ENCODE data around the gene DIO1. TPM values are rescaled to one million over a fixed set of nuclear protein-coding genes. Genes with fewer than 3 reads are reported as not detected.

Gene DIO1
- total RNA-seq, 4 donors from 2014 or later = not detected

- no peak for DNase-seq (ENCODE audit: extremely low spot score)
- TF ChIP-seq POLR2A (IDR thresholded peaks at IDR 0.05; ENCODE audit: low read depth) = no peak
- TF ChIP-seq EP300 (IDR thresholded peaks at IDR 0.05) = no peak
- no peak for TF ChIP-seq CTCF (IDR thresholded peaks at IDR 0.05)
- TF ChIP-seq POLR2AphosphoS5 (IDR thresholded peaks at IDR 0.05) = no peak
- H3K4me3 ChIP-seq = no peak overlapping the region
- no peaks in the 10 kb centered on the region for H3K9me3 ChIP-seq
- over 99% methylated on average over 4 of the region's 4 CpGs for whole genome bisulfite sequencing
- no peaks in the 10 kb centered on the region for H3K4me1 ChIP-seq
- no peaks in the 10 kb centered on the region for H3K27me3 ChIP-seq
- peaks cover 0 to 25% (median 18%) of the 10 kb centered on the region in 4 donors for H3K36me3 ChIP-seq
- H3K27ac ChIP-seq (replicated peaks in 1 of 4) = no peak overlapping the region
- intact Hi-C loops (cut with DNase I) = no loop called here
These were observed 17.5 kb downstream of the DIO1 start for GRCh38 chr1:53911442-53911841.

- peak; percentile 26 for DNase-seq (ENCODE audit: extremely low spot score)
- H3K27ac ChIP-seq (replicated peaks in 1 of 4) = no peak overlapping the region
- H3K4me1 ChIP-seq = no peaks in the 10 kb centered on the region
- TF ChIP-seq EP300 (IDR thresholded peaks at IDR 0.05) = no peak
- no peak for TF ChIP-seq CTCF (IDR thresholded peaks at IDR 0.05)
- TF ChIP-seq POLR2AphosphoS5 (IDR thresholded peaks at IDR 0.05) = no peak
- TF ChIP-seq POLR2A (IDR thresholded peaks at IDR 0.05; ENCODE audit: low read depth) = no peak
- peaks cover 3 to 30% (median 20%) of the 10 kb centered on the region in 4 donors for H3K36me3 ChIP-seq
- whole genome bisulfite sequencing = 89% methylated on average over 5 of the region's 5 CpGs
- H3K27me3 ChIP-seq = no peaks in the 10 kb centered on the region
- H3K4me3 ChIP-seq = no peak overlapping the region
- intact Hi-C loops (cut with DNase I) = no loop called here
- H3K9me3 ChIP-seq = no peaks in the 10 kb centered on the region
These were observed 19.5 kb downstream of the DIO1 start for GRCh38 chr1:53913352-53914033.

- Histone ChIP-seq H3K36me3 (peaks cover 8 to 42% (median 32%) of the 10 kb centered on the region in 4 donors), H3K27ac (replicated peaks in 1 of 4) (no peak overlapping the region), H3K9me3 (no peaks in the 10 kb centered on the region), H3K4me3 (no peak overlapping the region), H3K27me3 (no peaks in the 10 kb centered on the region), H3K4me1 (peaks cover 0 to 10% (median 2%) of the 10 kb centered on the region in 4 donors)
- TF ChIP-seq CTCF (IDR thresholded peaks at IDR 0.05) (no peak), POLR2A (IDR thresholded peaks at IDR 0.05; ENCODE audit: low read depth) (no peak), POLR2AphosphoS5 (IDR thresholded peaks at IDR 0.05) (no peak), EP300 (IDR thresholded peaks at IDR 0.05) (no peak)
- 94% methylated on average over 5 of the region's 5 CpGs for WGBS
- intact Hi-C loops (cut with DNase I) = no loop called here
- no peak for DNase-seq (ENCODE audit: extremely low spot score)
These were observed 24.4 kb downstream of the DIO1 start for GRCh38 chr1:53918343-53918742.

GRCh38 chr1:53919675-53920066 is 25.7 kb downstream of the DIO1 start:
- H3K4me3 ChIP-seq = no peak overlapping the region
- H3K9me3 ChIP-seq = no peaks in the 10 kb centered on the region
- peaks cover 0 to 10% (median 2%) of the 10 kb centered on the region in 4 donors for H3K4me1 ChIP-seq
- 84% methylated on average over 3 of the region's 3 CpGs for WGBS
- TF ChIP-seq POLR2A (IDR thresholded peaks at IDR 0.05; ENCODE audit: low read depth) (no peak), CTCF (IDR thresholded peaks at IDR 0.05) (no peak), EP300 (IDR thresholded peaks at IDR 0.05) (no peak), POLR2AphosphoS5 (IDR thresholded peaks at IDR 0.05) (no peak)
- H3K27ac ChIP-seq (replicated peaks in 1 of 4) = no peak overlapping the region
- peaks cover 8 to 54% (median 35%) of the 10 kb centered on the region in 4 donors for H3K36me3 ChIP-seq
- intact Hi-C loops (cut with DNase I) = no loop called here
- no peaks in the 10 kb centered on the region for H3K27me3 ChIP-seq
- DNase-seq (ENCODE audit: extremely low spot score) = no peak

Data from esophagus muscularis mucosa (tissue), 4 donors.